NOMO-1 (cell line): ENCODE measurements around the gene TEX38.
"Not testable (repeated sequence)": the region's sequence is repeated elsewhere in the genome, so short reads cannot be mapped to it uniquely, and the experiment has no call there.

Source experiments
- DNase-seq, 2 experiments: peaks; one replicate each; lab custom pipeline; 2025; ENCODE audit not compliant: unreplicated experiment in 2 of 2; lab: John Stamatoyannopoulos, UW

Gene TEX38

GRCh38 chr1:46654698-46655097, 17.0 kb upstream of the TEX38 start:
- not testable (repeated sequence) for DNase-seq

DNA sequence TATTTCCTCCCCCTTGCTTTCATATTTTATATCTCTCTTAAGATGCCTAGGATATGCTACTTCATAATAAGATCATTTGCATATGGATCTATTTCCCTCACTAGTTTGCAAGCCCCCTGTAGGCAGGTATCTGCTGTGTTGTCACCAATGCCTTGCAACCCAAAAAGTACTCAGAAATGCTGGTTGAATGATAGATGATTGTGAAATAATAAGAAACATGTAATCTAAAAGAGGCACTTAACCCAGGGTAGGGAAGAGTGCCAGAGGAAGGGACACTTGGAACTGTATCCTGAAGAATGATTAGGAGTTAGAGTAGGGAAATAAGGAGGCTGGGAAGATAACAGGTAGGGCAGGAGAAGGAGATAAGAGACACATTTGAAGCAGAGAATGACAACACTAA, 15.8 kb upstream of the TEX38 start:
- DNase-seq, result no peak

DNA sequence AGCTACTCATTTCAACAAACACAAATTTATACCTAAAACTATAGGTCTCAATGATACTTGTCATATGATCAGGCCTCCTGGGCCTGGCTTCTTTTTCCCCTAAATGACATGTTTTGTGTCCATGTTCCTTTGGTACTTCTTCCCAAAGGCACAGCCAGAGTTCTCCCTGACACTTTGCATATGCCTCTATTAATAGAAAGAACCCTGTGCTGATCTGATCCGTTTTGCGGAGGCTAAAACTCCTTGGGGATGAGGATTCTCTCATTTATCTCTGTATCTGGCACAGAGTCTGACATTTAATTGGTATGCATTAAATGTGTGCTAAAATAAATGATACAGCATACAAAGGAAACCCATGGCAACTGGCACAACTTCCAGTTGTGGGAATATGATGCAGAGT, 15.0 kb upstream of the TEX38 start:
- no peak for DNase-seq

- no peak for DNase-seq
Measured at GRCh38 chr1:46657775-46658174, 13.9 kb upstream of the TEX38 start.

DNA sequence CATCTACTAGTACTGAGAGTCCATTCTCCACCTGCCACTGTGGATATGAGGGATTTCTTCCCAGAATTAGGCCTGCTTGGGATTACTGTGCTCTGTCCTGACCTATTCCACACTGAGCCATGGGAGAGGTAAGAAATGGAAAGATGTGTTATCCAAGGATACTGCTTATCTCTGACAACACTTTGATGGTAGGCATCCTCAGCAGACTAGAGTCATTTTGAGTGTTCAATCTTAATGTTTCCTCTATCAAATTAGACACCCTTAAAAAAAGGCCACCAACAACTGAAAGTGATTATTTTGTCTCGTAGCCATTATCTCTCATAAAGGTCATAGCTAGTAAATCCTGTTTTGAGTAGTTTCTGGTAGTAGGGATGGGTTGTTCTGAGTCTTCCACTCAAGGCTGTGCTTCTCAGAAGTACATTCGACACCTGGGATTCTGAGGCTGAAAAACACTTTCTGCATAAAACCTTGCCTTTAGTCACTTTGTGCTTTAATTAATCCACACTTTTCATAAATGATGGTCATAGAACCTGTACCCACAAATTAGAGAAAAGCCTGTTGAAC, 12.3 kb upstream of the TEX38 start:
- no peak for DNase-seq

GRCh38 chr1:46660116-46660515, 11.5 kb upstream of the TEX38 start:
- DNase-seq, result not testable (repeated sequence)

DNA sequence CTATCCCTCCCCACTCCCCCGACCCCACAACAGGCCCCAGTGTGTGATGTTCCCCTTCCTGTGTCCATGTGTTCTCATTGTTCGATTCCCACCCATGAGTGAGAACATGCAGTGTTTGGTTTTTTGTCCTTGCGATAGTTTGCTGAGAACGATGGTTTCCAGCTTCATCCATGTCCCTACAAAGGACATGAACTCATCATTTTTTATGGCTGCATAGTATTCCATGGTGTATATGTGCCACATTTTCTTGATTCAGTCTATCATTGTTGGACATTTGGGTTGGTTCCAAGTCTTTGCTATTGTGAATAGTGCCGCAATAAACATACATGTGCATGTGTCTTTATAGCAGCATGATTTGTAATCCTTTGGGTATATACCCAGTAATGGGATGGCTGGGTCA, 8.7 kb upstream of the TEX38 start:
- DNase-seq, result not testable (repeated sequence)

DNA sequence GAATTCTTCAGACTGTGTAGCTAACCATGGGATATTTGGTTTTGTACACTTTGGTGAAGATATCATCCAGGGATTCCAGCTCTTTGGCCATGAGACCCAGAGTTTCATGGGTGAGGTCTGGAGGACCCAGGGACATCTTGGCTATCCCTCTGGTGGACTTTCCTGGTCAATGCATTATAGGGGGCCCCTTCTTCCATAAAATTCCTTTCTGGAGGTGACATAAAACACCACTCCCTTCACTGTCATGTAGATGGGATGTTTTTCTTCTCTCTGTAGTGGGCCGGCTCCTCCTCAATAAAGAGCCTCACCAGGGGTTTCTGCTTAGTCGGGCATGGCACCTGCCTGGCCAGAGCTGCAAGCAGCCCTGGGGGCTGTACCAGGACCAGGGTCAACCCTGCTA, 5.7 kb upstream of the TEX38 start:
- no peak for DNase-seq

GRCh38 chr1:46667782-46668760, 3.6 kb upstream of the TEX38 start, which contains the start of gene ATPAF1:
TSS of gene ATPAF1 (minus strand) at chr1:46668364. CDS start at chr1:46668322, 42 bp downstream.
- peak; percentile 64 to 70 for DNase-seq

- DNase-seq, result no peak
Measured at GRCh38 chr1:46670134-46670533, 1.5 kb upstream of the TEX38 start.

DNA sequence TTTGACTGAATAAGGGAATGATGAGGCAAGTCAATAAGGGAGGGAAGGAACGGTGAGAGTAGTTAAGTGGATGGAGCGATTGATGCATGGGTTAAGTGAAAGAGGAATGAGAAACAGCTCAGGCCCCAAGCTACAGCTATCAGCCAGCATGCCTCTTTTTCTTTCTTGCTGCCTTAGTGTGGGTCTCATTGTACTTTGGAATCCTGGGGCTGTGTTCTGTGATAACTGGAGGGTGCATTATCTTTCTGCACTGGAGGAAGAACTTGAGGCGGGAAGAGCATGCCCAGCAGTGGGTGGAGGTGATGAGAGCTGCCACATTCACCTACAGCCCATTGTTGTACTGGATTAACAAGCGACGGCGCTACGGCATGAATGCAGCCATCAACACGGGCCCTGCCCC, 1.0 kb downstream of the TEX38 start:
- no peak for DNase-seq

DNA sequence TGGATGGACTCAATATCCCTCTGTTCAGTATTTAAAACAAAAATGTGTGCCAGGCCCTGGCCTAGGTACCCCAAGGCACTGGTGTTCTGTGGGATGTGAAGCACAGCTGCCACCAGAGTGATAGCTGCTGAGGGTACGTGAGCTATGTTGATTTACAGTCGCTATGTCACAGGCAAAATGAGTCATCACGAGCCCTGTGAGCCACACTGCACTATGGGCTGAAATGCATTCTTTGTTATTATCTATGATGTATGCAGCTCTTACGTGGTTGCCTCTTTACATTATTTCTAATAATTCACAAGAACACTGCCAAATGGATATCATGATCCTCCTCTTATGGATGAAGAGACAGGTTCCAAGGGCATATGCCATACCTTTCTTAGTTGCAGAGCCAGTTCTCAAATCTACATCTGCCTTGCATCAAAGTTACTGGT, 2.1 kb downstream of the TEX38 start:
- DNase-seq, result no peak

- DNase-seq, result no peak
Measured at GRCh38 chr1:46675549-46676314, 4.1 kb downstream of the TEX38 start.

- DNase-seq, result no peak
Measured at GRCh38 chr1:46676531-46676930, 4.9 kb downstream of the TEX38 start.

GRCh38 chr1:46677339-46677738, 5.7 kb downstream of the TEX38 start:
- no peak for DNase-seq

DNA sequence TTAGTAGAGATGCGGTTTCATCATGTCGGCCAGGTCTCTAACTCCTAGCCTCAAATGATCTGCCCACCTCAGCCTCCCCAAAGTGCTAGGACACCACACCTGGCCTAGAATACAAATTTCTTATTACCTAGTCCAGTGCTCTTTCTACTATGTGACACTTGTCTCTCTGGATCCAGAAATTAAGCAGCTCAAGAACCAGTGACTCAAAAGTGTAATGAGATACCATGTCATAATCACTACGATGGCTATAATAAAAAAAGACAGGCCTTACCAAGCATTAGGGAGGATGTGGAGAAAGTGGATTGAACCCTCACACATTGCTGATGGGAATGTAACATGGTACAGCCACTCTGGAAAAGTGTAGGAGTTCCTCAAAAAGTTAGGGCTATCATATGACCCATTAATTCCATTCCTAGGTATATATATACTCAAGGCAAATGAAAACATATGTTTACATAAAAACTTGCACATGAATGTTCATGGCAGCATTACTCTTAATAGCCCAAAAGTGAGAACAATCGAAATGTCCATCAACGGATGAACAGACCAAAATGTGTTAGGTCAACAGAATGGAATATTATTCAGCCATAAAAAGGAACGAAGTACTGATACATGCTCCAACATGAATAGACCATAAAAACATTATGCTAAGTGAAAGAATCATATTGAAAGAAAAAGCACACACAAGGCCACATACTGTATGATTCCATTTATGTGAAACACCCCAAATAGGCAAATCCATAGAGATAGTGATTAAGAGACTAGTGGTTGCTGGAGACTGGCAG, 8.3 kb downstream of the TEX38 start:
- no peak for DNase-seq

DNA sequence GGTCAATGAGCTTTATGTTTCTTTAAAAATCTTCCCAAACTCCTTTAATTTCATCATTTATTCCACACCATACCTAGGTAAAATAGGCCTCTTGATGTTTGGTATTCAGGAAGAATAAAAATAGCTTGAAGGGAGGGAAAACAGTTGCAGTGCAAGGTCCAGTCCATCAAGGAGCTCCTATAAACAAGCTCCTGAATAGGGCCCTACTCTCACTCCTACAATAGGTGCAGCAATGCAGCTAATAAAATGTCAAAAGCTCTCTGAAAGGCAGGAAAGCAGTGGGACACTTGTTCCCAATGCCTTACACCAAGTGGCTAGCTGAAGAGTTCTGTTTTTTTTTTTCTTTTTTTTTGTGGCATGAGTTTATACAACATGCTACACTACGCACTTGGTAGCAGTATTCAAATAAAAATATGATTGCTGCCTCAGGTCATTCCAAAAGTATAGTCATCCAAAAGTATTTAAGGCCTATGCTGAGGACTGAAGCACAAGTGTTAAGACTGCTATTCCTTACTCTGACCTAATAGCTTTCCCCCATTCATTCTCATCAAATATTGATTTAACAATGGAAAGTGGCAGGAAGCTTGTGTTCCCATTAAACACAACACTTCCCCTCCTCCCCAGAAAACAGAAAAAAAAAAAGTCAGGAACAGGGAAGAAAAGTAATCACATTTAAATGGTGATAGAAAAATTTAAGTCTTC, 9.8 kb downstream of the TEX38 start:
- no peak for DNase-seq

DNA sequence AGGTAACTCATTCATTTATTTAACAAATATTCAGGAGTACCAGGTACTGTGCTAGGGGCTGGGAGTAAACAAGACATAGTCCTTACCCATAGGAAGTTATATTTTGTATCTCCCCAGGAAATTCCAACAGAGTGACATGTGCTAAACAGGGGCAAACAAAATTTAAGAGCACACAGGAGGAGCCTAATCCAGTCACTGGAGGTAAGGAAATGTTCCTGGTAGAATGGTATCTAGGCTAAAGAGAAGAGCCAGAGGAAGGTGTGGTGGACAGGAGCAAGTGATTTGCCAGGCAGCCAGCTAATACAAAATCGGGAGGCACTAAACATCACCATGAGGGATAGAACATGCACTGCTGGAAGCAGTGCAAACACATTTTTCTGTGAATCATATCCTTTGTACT, 10.4 kb downstream of the TEX38 start:
- DNase-seq, result no peak

DNA sequence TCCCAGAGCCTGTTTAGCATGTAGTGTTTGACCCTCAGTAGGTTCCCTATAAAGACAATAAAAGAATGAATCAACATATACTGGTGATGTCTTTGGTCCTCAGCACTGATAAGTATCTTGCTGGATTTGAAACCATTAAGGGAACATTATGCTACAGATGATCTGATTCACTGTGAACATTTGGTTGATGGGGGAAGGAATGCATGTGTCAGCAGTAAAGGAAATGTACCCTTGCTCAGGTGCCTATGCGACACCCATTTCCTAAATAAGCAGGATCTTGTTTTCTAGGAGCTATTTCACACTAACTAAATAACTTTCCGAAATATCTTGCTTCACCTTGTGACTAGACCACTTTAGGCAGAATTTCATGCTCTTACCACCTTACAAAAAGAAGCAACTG, 13.0 kb downstream of the TEX38 start:
- no peak for DNase-seq

DNA sequence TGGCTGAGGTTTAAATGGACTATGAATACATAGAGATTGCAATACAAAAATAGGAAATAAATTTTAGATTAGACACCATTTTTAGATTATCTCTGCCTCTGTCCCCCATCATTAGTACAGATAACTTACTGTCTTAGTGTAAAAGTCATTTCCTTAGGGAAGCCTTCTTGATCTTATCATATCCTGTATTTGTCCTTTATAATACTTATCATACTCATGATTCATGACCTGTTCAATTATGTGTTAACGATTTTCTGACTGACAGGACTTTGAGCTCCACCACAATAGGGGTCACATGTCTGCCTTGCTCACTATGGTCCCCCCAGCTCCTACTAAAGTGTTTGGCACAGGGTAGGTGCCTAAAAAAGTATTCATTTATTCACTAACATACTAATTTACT, 14.6 kb downstream of the TEX38 start:
- no peak for DNase-seq
